Measurements from ENCODE around the gene SLC6A5. TPM values are rescaled to one million over a fixed set of nuclear protein-coding genes. Genes with fewer than 3 reads are reported as not detected.

Gene SLC6A5
- total and polyA plus RNA-seq, 2 experiments from 2014 or later = not detected

DNA sequence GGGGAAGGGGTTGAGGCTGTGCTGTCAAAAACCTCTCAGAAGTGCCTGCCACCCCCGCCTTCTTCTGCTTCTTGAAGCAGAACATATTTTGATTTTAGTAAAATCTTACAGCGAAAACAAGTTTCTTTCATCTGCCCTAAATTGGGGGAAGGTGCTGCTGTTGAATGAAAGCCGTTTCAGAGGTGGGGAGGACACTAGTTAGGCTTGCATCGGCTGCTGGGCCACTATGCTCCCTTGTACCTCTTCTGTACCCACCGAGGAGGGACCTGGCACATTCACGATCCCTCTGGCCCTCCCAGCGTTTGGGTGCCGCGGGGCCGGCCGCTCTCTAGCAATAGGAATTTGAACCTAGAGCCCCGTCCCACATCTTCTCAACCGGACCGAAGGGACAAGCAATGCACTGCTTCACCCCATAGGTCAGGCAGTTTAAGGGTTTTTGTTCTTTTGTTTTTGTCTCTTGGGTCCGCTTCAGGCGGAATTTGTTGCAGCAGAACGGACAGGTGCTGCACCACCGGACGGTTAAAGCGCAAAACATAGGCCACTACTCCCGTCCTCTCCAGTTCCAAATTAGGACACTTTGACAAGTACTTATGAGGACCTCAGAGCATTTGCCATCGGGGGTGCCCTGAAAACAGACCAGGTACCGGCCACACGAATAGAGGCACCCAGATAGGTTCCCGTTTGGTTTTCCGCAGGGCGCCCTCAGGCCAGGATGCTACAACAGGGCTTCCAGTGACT, 5.6 kb downstream of the SLC6A5 start:
- H3K27me3 ChIP-seq = peaks cover 93% of the 10 kb centered on the region
- no peak overlapping the region for H3K27ac ChIP-seq
- H3K9me3 ChIP-seq (ENCODE audit: low read depth) = no peaks in the 10 kb centered on the region
- TF ChIP-seq, protein P1, sequence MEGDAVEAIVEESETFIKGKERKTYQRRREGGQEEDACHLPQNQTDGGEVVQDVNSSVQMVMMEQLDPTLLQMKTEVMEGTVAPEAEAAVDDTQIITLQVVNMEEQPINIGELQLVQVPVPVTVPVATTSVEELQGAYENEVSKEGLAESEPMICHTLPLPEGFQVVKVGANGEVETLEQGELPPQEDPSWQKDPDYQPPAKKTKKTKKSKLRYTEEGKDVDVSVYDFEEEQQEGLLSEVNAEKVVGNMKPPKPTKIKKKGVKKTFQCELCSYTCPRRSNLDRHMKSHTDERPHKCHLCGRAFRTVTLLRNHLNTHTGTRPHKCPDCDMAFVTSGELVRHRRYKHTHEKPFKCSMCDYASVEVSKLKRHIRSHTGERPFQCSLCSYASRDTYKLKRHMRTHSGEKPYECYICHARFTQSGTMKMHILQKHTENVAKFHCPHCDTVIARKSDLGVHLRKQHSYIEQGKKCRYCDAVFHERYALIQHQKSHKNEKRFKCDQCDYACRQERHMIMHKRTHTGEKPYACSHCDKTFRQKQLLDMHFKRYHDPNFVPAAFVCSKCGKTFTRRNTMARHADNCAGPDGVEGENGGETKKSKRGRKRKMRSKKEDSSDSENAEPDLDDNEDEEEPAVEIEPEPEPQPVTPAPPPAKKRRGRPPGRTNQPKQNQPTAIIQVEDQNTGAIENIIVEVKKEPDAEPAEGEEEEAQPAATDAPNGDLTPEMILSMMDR (IDR thresholded peaks at IDR 0.05; ENCODE audit: low read depth, low read length) = no peak
- H3K4me3 ChIP-seq = no peak overlapping the region
- H3K36me3 ChIP-seq = no peaks in the 10 kb centered on the region
- no peaks in the 10 kb centered on the region for H3K4me1 ChIP-seq (ENCODE audit: low read depth)
- DNase-seq (ENCODE audit: low read depth in 1 of 2, low spot score in 1 of 2) = no peak

DNA sequence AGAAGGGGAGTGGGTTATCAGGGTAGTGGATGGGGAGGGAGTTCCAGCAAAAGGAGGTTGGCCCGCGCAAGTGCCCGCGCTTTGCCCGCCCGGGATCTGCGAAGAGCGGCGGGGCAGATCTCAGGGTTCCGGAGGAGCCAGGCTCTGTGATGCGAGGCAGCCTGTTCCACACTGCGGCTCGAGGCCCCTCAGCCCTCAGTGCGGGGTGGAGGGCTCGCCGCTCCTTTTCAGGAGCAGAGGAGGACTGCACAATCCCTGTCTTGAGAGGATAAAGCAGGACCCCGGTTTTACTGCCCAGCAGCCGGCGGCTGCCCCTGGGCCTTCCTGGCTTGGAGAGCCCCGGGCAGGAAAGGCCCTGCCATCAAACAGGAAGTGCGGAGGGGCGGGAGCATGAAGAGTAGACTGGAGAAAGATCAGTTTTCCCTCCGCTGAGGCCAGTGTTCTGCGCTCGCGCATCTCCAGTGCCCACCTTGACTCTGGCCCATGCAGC, 6.2 kb downstream of the SLC6A5 start:
- Histone ChIP-seq H3K27me3 (peaks cover 91% of the 10 kb centered on the region), H3K27ac (no peak overlapping the region), H3K36me3 (no peaks in the 10 kb centered on the region), H3K4me1 (ENCODE audit: low read depth) (no peaks in the 10 kb centered on the region), H3K9me3 (ENCODE audit: low read depth) (no peaks in the 10 kb centered on the region), H3K4me3 (no peak overlapping the region)
- no peak for DNase-seq (ENCODE audit: low read depth in 1 of 2, low spot score in 1 of 2)
- TF ChIP-seq, protein P1 (IDR thresholded peaks at IDR 0.05; ENCODE audit: low read depth, low read length) = no peak

DNA sequence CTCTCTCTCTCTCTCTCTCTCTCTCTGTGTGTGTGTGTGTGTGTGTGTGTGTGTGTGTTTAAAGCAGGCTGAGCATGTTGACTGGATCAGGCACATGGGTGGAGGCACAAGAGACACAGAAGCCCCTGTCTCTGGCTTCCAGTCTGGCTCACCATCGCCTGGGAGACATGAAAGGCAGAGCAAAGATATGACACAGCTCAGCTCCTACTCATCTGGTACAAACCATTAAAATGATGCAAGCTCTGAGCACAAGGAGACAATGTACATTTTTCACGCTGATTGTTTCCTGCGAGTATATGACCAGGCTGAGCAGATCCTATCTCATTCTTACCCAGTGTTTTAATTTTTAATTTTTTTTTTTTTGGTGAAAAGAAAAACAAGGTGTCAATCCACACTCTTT, 9.5 kb downstream of the SLC6A5 start:
- TF ChIP-seq, protein P1 (IDR thresholded peaks at IDR 0.05; ENCODE audit: low read depth, low read length) = no peak

DNA sequence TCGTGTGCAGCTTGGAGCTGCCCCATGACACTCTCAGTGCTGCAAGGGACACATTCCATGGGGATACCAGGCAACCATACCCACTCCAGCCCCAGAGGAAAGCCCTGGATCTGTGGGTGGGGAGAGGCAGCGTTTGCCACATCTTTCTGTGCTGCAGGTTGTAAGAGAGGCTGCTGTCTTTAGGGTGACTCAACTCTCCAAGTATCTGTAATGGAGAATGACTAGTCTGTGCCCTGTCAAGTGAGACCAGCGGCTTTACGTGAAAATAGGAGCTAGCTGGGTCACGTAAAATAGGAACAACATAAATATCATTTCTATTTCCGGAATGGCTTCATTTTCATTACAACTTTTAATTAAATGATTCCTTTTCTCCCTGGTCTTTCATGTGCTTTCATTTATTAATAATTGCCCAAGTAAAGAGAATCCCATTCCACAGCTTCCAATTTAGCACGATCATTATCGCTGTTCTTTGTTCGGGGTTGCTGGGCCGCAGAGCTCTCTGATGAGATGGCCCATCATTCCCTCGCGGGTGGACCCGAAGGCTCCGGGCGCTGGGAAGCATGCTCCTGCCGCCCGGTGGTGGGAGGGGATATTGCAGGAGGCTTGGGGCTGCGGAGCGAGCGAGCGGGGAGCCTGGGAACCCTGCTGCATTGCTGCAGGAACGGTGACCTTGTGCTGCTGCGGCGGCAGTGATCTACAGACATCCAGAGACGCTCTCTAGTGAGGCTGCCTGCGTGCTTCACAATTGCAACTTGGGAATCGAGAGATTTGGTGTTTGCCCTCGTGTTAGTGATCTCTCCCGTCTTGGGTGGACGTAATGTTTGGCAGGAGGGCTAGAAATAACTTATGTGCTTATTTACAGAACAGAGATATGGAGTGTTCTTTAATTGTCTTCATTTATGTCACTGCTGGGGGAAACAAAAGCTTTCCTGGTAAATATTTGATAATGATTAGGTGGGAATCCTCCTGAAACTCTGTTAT, 10.6 kb downstream of the SLC6A5 start:
- no peak overlapping the region for H3K27ac ChIP-seq
- peaks cover 61% of the 10 kb centered on the region for H3K27me3 ChIP-seq
- H3K9me3 ChIP-seq (ENCODE audit: low read depth) = no peaks in the 10 kb centered on the region
- H3K4me1 ChIP-seq (ENCODE audit: low read depth) = no peaks in the 10 kb centered on the region
- DNase-seq (ENCODE audit: low read depth in 1 of 2, low spot score in 1 of 2) = peak; percentile 81 to 90
- H3K4me3 ChIP-seq = no peak overlapping the region
- TF ChIP-seq, protein P1 (IDR thresholded peaks at IDR 0.05; ENCODE audit: low read depth, low read length) = peak; percentile 97
- no peaks in the 10 kb centered on the region for H3K36me3 ChIP-seq

More for the DNA sequence above, 9.5 kb downstream of the SLC6A5 start:
- Histone ChIP-seq H3K9me3 (ENCODE audit: low read depth) (no peaks in the 10 kb centered on the region), H3K4me1 (ENCODE audit: low read depth) (no peaks in the 10 kb centered on the region), H3K27me3 (peaks cover 71% of the 10 kb centered on the region), H3K27ac (no peak overlapping the region), H3K36me3 (no peaks in the 10 kb centered on the region), H3K4me3 (no peak overlapping the region)
- DNase-seq (ENCODE audit: low read depth in 1 of 2, low spot score in 1 of 2) = peak in 1 of 2 donors; percentile 41

DNA sequence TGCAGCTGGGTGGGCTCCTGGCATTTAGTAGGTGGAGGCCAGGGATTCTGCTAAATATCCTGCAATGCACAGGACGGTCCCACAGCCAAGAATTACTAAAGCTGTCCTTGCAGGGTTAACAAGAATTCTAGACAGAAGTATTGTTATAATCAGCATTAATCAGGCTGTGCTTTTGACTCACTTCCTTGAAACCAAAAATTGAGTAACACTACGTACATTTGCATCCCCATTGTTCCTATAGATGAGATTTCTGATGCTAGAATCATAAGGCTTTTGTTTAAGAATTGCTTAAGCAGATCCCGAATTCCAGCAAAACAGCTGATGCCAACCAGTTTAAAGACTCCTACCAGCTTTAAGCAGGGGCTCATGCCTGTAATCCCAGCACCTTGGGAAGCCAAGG, 11.4 kb downstream of the SLC6A5 start:
- peaks cover 52% of the 10 kb centered on the region for H3K27me3 ChIP-seq
- H3K27ac ChIP-seq = no peak overlapping the region
- TF ChIP-seq, protein P1 (IDR thresholded peaks at IDR 0.05; ENCODE audit: low read depth, low read length) = no peak
- H3K4me3 ChIP-seq = no peak overlapping the region
- H3K36me3 ChIP-seq = no peaks in the 10 kb centered on the region
- H3K4me1 ChIP-seq (ENCODE audit: low read depth) = no peaks in the 10 kb centered on the region
- no peaks in the 10 kb centered on the region for H3K9me3 ChIP-seq (ENCODE audit: low read depth)
- peak in 1 of 2 donors; percentile 81 for DNase-seq (ENCODE audit: low read depth in 1 of 2, low spot score in 1 of 2)
